ELF-1 (cell line): ENCODE results near the gene C1QB.

Source experiments
- DNase-seq: peaks from one replicate; pipeline ENCODE4 v3.0.0-alpha.2; 2016; ENCODE audit warnings: low read depth, low spot score

Gene C1QB, protein sequence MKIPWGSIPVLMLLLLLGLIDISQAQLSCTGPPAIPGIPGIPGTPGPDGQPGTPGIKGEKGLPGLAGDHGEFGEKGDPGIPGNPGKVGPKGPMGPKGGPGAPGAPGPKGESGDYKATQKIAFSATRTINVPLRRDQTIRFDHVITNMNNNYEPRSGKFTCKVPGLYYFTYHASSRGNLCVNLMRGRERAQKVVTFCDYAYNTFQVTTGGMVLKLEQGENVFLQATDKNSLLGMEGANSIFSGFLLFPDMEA

DNA sequence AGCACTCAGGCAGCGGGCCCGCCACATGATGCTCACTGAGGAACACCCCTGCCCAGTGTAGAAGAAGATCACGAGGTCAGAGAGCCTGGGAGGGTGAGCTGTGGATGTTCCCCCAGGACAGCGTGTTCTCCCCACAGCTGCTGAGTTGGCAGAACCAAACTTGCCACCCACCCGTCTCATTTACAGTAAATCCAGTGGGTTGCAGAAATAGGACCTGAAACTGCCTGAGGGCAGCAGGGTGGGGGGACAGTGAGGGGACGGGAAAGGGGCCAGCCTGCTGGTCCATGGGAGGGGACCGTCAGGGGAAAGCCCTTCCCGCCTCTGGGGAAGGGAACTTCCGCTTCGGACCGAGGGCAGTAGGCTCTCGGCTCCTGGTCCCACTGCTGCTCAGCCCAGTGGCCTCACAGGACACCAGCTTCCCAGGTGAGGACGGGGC lies at the start of gene C1QB:
C1QB (plus strand) TSS at position 356 of the 436 bp plus-strand sequence. CDS start 6,227 bp downstream, outside the sequence.
- no peak for DNase-seq

DNA sequence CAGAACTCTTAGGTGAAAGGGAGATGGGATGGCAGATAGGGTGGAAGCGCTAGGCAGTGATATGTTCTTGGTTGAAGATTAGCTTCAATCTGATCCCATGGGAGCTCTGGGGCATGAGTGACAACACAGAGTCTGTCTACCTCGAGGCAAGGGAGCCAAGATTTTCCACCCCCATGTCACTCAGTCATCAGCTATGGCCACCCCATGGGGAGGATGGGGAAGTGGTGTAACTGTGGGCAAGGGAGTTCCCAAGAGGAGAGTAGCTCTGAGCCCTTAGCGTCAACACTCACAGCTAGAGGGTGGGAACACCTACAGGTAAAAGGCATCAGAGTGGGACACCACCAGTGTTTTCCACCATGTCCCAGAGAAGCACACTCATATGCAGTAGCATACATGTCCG lies 46.9 kb upstream of the C1QB start:
- DNase-seq = no peak

DNA sequence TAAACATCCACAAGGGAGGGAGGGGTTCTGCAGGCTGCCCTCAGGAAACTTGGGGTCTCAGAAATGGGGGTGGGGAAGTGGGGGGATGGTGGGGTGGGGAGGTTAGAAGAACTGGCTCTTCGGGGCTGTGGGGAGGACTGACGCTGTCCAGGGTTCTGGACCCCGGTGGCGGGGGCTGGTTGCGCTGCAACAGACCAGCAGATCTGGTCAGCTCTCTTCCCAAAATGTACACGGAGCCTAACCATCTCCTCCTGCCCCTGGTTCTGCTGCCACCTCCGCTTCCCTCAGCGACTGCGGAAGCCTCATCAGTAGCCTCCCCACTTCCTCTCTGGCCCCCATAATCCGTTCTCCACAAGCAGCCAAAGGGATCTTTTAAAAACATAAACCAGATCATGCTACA lies 45.9 kb upstream of the C1QB start:
- DNase-seq = no peak

DNA sequence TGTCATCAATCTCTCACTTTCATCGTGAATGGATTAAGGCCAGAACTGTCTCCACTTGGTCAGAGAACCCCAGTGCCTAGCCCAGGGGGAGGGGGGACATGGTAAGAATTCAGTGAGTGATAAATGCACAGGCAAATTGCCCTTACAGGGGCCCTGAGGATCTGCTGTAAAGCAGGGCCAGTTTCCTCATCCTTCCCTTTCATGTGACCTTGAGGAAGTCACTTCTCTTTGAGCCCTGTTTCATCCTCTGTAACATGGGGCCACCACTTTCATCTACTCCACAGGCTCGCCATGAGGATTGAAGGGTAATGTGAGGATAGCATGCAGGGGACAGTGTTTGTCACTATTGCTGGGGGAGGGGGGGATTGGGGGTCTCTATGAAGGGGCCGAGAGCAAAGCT lies 44.7 kb upstream of the C1QB start:
- no peak for DNase-seq

DNA sequence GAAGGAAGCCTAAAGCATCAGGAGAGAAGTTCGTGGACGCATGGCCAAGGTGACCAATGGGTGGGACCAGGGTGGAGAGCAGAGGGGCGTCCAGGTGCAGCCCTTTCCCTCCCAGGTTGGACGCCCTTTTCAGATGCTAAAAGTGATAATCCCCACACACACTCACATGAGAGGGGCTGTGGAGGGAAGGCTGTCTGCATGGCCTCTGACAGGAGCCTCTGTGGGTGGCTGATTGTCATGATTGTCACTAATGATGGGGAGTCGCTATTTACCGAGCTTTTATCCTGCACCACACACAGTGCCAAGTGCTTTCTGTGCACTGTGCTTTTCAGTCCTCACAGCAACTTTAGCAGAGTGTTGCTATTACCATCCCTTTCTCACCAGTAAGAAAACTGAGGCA lies 43.7 kb upstream of the C1QB start:
- no peak for DNase-seq

DNA sequence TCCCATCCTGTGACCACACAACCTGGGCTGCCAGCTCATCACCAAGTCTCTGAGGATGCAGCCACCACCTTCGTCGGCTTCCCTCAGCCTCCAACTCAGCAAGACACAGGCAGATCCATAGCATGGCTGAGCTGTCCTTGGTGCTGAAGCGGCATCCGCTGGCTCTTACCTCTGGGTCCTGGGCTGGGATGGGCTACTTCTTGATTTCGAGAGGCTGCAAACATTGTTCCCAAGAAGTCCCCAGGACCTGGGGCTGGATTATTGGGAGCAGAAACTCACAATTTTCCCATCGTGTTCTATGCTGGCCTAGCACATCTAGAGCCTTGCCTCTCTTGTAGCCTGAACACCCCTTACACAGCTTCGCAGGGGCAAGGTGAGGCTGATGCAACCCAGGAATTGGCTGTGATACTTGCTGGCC lies 41.5 kb upstream of the C1QB start:
- peak; percentile 89 for DNase-seq

DNA sequence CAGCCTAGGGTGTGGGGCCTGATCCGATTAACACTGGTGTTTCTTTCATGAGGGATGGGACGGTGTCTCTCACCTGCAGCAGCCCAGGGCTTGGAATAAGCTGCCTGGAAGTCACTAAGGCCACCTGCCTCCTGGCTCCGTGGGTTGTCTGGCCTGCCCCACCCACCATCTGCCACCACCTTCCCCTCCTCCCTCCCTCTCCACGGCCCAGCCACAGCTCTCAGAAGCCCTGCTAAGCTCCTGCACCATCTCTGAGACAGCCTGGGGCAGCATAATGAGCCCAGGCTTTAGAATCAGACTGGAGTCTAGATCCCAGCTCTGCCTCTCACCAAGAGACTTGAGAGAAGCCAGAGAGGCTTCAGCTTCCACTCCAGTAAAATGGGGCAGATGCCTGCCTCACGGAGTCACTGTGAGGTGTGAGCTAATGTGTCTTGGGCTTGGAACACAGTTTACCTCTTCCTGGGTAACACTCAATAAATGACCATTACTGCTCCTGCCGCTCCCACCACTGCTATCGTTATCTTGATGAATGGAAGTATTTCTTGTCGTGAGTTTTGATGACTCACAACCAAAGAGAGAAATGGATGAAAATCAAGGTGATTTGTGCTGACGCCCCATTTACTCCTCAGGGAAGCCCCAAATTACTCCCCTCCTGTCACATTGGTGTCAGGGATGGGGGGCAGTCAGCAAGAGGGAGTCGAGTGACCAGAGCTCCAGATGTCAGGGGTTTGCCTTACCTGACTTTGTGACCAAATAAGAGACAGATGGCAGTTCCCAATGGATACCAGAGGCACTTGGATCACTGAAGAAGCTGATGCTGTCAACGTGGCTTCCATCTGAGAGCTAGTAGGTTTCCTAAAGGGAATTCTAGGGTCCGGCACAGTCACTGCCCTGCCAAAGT lies 40.1 kb upstream of the C1QB start:
- DNase-seq = no peak

DNA sequence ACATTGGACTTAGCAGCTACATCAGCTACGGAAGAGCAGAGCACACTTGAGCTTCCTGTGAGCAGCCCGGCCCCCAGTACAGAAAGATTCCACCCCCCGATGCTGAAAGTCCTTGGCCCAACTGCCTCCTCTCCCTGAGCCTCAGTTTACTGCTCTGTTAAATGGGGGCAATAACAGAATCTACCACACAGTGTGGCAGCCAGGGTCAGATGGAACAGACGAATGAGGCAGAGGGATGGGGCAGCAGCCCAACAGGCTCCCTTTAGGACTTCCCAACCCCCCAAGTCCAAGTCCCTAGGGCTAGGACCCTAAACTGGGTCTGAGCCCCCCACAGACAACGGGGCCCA lies 39.5 kb upstream of the C1QB start:
- DNase-seq = no peak

DNA sequence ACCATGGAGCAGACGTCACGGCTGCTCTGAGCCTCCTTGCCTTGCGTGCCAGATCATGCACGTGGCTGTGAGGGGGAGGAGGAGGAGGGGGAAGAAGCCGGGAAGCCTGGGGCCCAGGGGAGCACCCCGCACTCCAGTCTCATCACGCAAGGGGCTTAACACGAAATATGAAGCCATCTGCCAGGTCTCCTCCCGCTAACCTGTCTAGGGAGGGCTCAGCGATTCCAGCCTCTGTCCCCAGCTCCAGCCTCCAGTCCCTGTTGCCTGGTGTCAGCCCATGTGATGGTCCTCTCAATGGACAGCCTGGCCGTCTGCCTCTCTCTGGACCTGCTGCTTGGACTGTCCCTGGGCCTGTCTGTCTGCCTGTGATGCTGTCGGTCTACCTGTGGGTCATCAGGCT lies 39.1 kb upstream of the C1QB start:
- no peak for DNase-seq

DNA sequence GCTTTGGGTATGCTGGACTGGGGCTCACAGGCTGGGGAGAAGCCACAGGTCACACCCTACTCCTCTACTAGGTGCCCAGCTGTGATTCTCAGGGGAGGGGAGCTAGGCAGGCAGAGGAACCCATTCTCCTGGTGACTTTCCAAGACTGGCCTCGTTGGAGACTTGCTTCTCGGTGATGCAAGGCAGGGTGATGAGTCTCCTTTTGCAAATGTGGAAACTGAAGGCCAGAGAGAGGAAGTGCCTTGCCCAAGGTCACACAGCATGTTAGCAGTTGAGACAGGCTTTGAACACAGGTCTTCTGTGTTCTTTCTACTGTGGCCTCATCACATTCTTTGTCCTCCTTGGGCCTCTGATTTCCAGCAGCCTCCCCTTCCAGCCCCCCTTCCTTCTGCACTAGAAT lies 37.1 kb upstream of the C1QB start:
- no peak for DNase-seq

DNA sequence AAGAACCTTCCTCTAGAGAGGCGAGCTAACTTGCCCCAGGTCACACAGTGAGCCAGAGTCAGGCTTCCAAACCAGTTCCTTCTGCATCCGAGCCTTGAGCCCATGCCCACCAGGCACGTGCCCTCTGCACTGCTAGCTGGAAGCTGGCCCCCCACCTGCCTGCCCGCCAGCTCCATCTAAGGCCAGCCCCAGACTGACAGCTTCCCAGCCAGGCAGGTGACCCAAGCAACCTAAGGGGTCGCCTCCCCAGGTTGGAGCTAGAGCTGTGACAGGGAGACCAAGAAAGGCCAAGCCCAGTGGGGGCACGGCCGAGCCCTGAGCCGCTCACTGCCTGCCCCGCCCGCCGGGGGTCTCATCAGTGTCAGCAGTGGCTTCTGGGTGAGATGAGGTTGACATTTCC lies 36.5 kb upstream of the C1QB start:
- DNase-seq = no peak

DNA sequence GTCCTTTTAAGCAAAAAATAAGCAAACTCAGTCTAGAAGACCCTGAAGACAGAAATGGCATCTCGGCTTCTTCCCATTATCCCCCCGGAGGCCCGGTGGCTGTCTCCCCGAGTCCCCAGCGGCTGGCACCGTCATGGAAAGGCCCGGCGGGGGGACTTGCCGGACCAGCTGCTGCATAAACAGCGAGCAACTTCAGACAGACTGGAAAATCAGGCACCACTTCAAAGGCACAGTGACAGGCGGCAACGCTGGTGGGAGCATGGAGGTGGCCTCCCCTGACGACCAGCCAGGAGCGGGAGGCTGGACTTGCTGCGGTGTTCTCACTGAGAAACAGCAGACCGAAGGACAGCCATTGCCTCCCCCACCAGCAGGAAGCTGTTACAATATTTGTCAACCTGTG lies 35.0 kb upstream of the C1QB start:
- DNase-seq = peak; percentile 45

DNA sequence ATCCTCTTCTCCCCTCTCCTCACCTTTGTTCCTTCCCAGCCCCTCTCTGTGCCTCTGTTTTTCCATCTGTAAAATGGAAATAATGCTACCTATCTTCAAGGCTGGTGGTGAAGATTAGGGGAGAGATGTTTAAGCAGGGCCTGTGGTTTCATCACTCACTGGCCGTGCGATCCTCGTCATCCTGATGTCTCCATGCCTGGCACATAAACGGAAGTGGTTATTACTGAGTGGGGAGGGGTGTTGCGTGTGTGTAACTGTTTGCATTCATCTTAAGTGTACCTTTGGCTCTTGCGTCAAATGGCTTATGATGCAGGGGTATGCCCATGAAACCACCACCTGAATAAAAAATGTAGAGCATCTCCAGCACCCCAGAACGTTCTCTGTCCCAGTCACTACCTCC lies 33.8 kb upstream of the C1QB start:
- DNase-seq = no peak

DNA sequence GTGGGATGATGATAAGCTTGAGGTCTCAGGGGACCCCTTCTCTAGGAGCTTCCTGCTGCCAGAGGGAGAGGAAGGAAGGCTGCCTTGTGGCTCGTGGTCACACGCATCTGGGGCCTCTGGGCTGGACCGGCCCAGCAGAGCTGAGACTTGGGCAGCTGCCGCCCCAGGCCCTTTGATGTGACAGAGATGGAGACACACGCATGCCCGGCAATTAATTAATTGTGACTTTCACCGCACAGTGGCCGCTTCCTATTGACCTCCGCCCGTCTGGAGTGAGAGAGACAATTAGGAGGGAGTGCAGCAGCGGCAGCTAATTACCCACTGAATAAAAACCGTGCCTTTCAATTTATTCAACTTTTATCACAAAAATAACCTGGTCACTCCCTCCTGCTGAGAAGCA lies 33.2 kb upstream of the C1QB start:
- no peak for DNase-seq

DNA sequence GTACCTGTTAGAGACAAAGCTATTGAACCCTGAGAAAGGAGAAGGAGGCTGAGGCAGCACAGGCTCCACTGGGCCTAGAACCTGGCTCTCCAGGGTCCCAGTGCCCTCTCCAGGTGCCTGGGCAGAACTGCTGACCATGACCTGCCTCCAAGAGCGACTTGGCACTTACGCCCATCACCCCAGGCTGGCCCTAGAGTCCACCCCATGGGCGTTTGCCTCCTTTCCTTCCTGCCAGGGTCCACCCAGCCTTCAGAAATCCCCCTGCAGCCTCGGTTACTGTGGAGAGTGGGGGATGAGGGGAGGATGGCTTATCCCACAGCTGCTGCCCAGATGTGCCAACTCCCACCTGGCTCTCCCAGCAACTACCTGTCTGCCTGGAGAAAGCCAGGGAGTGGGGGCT lies 31.3 kb upstream of the C1QB start:
- DNase-seq = no peak

DNA sequence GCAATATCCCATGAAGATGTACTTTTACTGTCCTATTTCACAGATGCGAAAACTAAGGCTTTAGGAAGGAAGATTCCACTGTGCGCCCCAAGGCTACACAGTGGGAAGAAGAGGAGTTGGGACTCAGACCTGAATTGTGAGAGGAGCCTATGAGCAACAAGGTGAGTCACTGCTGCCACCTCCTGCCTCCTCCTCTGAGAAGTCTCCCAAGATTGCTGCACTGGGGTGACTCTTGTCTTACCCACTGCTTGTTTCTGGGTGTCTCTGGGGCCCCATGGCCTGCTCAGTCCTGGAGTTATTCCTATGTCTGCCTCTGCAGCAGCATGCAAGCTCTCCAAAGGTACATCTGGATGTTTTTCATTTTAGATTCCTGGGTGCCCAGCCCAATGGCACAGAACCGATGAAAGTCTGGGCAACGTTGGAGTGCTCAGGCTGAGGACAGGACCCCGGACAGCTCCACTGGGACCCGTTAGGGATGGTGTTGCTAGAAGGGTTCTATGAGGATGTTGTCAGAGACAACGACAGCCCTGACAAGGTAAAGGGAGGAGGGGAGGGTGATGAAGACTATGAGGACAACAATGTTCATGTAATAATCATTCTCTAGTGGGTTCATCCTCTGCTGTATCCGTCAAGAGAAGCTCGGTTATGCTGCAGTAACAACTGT lies 27.6 kb upstream of the C1QB start:
- peak; percentile 34 for DNase-seq

DNA sequence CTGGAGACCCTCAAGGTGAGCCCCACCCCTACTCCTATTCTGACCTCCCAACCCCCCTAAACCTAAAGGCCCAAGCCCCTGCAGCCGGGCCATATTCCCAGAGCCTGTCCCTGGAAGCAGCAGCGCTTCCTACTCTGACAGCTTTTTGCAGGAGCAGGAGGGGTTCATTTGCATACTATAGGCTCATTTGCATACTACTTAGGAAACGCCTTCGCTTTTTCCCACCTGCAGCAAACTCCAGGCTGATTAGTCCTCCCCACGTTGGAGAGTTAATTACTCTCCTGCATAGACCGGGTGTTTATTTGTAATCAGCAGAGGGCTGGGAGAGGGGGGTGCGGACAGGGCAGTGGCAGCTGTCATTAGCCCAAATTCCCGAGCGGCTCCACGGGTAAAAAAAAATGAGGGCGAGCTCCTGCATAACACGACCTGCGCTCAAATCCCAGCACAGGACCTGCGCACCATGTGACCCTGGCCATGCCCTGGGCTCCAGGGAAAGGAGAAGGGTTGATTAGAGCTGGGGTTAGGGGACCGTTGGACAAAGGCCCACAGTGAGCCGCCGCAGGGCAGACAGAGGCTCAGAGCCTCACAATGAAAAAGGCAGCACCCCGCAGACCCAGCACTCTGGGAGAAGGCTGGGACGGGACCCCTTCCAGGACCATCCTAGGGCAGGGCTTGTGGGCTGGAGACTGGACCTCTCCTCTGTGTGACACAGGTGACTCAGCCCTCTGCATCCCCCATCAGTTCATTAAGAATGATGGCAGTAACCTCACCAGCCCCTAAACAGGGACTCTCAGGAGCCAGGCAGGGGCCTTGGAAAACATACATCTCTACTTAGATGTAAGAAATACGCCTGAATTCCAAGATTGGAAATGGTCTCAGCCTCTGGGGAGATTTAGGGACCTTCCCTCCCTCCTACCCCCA lies 26.5 kb upstream of the C1QB start:
- peak; percentile 27 for DNase-seq

DNA sequence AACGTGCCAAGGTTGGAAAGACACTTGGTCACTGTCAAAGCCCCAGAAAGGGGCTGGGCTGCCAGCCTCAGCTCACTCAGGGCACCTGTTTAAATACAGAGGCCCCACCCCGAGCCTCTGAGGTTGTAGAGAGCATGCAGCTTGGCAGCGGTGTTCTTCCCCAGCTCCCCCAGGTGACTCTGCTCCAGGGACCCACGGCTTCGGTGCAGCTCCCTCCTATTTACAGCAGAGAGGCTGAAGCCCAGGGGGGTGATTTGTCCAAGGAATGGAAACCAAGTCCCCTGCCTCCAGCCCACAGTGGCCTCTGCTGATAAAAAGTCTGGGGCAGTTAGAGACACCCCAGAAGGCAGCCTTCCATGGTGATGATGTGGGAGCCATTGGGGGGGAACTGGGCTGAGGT lies 25.7 kb upstream of the C1QB start:
- no peak for DNase-seq

DNA sequence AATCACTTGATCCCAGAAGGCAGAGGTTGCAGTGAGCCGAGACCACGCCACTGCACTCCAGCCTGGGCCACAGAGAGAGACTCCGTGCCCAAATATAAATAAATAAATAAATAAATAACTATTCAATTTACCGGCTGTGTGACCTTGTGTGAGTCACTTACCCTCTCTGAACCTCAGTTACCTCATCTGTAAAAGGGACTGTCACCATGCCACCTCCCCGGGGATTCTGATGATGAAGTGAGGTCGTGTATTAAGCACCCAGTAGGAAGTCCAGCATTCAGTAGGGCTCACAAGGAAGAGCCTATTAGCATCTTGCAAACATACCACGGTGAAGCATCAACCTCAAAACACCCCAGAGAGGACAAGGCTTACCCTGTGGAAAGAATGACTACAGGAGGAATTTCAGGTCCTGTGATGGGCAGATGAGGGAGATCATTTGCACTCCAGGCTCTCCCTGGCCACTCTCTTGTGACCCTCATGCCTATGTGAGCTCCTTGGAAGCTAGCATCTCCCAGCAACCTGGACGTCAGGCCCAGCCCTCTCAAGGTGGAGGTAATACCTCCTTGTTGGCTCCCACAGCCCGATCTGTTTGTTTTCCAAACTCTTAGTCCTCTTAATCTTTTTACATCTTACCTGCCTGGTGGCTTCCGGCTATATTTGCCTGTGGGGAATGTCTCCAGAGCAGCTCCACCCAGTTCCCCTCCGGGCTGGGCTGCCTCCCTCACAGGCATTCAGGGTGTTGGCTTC lies 24.2 kb upstream of the C1QB start:
- DNase-seq = peak; percentile 70

DNA sequence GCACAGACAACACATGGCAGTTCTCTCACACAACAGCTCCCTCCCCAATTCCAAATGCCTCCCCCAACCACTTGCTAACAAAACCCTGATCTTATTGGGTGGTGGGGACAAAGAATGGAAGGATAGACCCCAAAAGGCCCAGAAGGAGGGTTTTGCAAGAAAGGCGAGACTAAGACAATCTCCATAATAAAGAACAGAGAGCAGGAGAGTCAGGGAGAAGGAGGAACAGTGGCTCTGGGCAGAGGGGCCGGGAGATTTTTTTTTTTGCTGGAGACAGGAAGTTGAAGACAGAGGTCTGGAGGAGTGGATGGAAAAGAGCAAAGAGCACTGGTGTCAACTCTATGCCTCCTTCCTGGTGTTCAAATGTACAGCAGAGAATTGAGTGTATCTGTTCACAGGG lies 23.1 kb upstream of the C1QB start:
- DNase-seq = no peak
